GM20431 (cell line): ENCODE results near the gene EXOC3L4.
"Not testable (repeated sequence)": the region's sequence is repeated elsewhere in the genome, so short reads cannot be mapped to it uniquely, and the experiment has no call there.

Source experiments
- in situ Hi-C: fragments of 300-500 bp; cut with MseI, MboI; formaldehyde crosslinking; loops from one replicate; pipeline ENCODE4 v1.15.0; 2020; ENCODE audit warnings: low sequenced_read_pairs; ENCODE audit not compliant: unreplicated experiment

Gene EXOC3L4

DNA sequence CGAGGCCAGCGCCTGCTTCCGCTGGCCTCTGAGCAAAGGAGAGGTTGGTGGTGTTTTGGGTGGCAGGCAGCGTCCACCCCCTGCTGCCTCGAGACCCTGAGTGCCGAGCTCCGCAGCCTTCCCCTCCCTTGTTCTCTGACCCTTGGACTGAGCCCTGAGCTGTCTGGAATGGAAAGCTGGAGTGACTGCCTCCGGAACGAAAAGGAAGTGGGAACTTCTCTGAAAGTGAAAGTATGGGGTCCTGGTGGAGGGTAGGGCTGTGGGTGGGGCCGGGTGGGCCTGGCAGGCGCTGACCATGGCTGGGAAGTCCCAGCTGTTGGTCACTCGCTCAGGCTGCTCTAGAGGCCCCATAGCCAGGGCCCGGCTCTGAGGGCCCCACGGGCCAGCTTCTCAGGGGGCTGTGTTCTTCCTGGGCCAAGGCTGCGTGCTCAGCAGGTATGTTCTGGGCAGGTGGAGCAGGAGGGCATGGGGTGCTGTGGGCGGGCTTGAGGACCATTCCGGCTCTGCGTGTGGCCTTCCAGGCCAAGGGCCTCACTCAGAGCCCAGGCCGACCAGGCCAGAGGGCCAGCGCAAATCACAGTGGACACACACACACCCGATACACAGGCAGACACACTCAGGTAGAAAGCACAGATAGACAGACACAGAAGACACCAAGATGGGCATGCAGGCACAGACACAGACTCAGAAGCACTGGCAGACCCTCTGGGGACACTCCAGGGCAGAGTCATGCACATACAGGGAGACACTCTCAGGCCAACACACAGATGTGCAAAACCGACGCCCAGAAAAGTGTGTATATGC, at the start of gene EXOC3L4:
TSS of gene EXOC3L4 (plus strand) at position 320 of the 804 bp plus-strand sequence. CDS start 5,495 bp downstream, outside the sequence.
- in situ Hi-C loops, result loop anchor here (25.0 kb wide), 1 partner anchor 193 kb away; no protein-coding TSS in a partner anchor

DNA sequence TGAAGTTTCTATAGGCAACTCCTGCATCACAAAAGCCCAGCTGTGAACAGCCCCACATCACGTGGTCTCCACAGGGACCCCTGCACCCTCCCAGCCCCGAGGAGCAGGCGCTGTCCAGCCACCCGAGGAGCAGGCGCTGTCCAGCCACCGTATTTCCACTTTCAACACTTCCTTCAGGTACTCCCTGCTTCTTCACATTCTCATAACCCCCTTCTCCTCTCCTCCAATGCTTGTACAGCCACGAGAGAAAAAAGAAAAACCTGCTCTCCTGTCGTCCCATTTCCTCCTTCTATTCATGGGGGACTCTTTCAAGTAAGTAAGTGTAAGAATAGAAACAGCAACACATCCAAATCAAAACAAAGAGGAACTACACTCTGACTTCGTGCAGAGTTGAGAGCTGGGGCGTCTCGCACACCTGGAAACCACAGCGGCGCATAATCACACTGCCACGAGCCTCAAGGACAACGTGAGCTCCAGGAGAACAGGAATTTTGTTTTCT, 49.1 kb upstream of the EXOC3L4 start:
- in situ Hi-C loops, result no loop called here

- in situ Hi-C loops, result not testable (repeated sequence)
Observed at GRCh38 chr14:103047453-103047852, 47.1 kb upstream of the EXOC3L4 start.

GRCh38 chr14:103050935-103051334, 43.6 kb upstream of the EXOC3L4 start:
- in situ Hi-C loops, result no loop called here

DNA sequence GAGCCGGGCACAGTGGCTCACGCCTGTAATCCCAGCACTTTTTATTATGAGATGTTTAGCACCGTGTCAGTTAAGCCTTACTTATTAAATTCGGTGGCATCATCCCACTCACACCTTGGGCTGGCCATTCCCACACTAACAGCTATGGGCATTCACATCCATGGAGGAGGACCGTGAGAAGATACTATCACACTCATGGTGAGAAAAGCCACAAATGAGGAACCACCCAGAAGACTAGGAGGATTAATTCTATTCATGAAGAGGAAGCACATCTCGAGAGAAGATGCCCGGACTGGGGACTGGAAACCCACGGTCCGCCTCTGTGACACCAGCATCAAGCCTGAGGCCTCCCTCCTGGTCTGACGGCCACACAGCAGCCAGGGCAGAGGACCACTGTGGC, 42.1 kb upstream of the EXOC3L4 start:
- in situ Hi-C loops, result no loop called here

DNA sequence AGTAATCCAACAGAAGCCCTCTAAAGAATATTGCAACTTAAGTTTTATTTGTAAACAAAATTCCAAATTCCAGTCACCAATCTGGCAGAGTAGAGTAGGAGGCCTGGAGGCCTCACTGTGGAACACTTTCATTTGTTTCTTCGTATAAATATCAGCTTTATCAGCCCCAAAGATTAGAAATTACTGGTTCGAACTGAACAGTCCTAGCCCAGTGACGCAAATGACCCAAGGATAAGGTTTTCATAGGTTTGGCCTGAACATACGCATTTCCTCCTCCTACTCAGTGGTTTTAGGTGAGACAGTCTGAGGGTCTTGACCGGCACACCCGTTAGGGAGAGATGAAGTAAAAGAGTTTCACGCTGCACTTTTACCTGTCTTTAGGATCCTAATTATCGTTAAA, 38.8 kb upstream of the EXOC3L4 start:
- in situ Hi-C loops, result no loop called here

DNA sequence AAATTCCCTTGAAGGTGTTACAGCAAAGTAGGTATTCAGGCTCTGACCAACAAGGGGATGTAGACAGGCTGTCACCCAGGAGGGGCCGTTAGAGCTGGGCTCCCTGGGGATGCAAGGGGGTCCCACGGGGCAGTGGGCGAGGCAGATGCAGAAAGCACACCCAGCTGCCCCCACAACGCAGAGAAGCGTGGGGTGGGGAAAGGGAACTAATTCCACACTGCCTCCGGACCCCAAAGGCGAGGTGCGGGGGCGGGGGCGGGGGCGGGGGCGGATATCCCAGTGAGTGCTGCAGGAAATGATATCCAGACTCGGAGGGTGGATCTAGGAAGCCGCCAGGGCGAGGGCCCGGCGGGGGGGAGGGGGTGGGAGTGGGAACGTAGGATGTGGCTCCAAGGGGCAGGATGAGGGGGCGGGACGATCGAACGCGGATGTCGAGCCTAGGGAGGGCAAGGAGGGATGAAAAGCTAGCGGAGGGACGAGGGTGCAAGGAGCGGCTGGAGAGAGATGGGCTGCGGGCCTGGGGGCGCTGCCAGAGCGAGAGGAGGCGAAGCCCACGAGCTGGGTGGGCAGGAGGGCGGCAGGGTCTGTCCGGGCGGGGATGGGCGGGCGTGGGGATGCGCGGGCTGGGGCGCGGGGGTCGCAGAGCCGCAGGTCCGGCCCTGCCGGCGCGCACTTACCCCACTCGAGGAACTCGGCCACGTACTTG, 38.0 kb upstream of the EXOC3L4 start:
- in situ Hi-C loops, result no loop called here

- in situ Hi-C loops, result no loop called here
Observed at GRCh38 chr14:103057028-103057371, 37.5 kb upstream of the EXOC3L4 start.

DNA sequence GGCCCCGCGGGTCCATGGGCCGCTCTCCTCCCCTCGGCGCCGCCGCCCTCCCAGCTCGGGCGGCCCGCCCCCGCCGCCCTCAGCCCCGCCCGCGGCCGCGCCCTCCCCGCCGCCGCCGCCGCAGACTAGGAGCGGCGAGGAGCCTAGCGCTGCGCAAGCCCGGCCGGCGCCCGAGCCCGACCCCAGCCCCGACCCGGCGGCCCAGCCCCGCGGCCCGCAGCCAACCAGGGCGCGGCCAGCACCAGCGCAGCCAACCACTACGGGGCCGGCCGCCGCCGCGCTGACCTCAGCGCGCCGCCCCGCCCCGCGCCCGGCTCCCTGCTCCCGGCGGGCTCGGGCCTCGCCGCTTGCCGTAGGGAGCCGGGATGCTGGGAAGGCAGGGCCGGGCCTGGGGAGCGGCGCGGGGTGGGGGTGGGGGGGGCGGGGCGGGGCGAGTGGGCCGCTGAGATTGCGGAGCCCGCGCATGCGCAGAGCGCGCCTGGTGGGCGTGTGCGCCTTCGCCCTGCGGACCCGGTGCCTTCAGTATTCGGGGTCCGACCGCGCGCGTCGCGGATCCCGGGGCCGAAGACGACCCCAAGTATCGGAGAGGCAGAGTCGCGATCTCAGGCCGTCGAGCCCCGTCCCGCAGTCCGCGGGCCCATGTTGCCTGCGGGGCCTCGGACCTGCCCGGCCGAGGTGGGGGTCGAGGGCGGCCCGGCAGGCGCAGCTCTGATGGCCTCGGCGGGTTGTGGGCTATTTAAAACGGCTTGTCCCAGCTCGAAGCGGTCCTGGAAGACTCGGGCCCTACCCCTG, 37.0 kb upstream of the EXOC3L4 start, which contains the start of gene CDC42BPB:
TSS of gene CDC42BPB (minus strand) at position 178 of the 792 bp plus-strand sequence. CDS start 376 bp downstream, outside the sequence.
- in situ Hi-C loops, result no loop called here

DNA sequence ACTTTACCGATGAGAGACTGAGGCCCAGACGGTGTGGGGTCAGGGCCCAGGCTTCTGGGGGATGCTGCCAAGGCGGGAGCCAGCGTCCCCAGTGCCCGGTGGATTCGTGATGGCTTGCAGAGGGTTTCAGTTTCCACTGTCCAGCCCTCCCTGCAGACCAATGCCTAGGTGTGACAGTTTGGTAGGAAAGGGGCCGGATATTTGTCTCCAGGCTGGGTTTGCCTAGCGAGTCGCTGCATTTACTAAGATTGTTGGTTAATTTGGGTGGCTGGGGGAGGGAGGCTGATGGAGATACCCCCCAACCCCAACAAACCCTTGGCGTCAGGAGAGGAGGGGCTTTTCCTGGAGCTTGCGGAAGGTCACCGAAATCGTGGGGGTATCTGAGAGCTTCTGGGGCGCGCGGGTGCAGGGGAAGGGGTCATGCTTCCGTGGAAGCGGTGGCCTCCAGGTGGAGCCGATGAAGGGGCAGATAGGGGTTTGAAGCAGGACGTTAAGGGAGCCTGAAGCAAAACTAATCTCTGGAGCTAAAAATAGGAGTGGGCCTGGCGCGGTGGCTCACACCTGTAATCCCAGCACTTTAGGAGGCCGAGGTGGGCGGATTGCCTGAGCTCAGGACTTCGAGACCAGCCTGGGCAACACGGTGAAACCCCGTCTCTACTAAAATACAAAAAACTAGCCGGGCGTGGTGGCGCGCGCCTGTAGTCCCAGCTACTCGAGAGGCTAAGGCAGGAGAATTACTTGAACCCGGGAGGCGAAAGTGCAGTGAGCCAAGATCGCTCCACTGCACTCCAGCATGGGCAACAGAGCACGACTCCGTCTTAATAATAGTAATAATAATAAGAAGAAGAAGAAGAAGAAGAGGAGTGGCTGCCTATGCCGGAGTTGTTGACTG, 36.1 kb upstream of the EXOC3L4 start:
- in situ Hi-C loops, result no loop called here

DNA sequence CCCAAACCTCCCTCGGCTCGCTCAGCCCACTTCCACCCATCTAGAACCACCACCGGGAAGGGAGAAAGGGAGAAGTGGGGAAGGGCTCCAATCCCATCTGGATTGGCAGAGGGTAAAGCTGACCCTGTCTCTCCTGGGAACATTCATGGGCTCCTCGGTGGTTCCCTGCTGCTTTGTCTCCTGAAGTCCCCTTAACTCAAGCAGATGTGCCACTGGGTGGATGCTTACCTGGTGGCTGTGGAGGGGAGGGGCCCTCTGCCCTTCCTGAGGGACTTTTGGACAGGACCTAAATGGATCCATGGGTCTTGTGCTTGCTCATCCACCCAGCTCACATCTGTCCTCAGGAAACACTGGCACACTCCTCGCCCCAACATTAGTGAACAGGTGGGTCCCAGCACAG, 35.0 kb upstream of the EXOC3L4 start:
- in situ Hi-C loops, result no loop called here

DNA sequence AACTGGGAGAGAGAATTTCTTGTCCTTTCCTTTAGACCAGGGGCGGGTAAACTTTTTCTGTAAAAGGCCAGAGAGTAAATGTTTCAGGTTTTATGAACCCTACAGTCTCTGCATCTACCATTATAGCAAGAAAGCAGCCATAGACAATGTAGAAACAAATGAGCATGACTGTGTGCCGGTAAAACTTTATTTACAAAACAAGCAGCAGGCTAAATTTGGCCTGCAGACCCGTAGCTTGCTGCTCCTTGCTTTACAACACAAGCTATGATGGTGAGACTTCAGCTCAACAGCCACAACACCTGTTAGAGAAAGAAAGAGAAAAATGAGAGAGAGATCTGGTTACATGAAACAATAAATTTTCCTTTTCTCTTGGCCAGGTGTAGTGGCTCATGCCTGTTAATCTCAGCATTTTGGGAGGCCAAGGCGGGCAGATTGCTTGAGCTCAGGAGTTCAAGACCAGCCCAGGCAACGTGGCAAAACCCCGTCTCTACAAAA, 33.0 kb upstream of the EXOC3L4 start:
- in situ Hi-C loops, result no loop called here

DNA sequence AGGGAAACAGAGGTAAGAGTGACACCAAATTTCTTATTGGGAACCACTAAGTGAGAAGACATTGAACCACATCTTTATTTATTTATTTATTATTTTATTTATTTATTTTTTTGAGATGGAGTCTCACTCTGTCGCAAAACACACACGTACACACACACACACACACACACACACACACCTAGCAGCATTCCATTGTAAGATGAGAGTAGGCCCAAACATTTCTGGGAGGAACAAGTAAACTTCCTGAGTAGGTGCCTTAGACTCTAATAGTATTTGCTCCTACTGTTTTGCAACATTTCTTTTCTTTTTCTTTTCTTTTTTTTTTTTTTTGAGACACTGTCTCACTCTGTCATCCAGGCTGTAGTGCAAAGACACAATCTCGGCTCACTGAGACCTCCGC, 30.1 kb upstream of the EXOC3L4 start:
- in situ Hi-C loops, result no loop called here

DNA sequence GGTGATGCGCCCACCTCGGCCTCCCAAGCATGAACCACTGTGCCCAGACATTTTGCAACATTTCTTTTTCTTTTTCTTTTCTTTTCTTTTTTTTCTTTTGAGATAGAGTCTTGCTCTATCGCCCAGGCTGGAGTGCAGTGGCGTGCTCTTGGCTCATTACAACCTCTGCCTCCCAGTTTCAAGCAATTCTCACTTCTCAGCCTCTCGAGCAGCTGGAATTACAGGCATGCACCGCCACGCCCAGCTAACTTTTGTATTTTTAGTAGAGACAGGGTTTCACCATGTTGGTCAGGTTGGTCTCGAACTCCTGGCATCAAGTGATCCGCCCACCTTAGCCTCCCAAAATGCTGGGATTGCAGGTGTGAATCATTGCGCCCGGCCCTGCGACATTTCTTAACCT, 29.5 kb upstream of the EXOC3L4 start:
- in situ Hi-C loops, result no loop called here

GRCh38 chr14:103065861-103066260, 28.7 kb upstream of the EXOC3L4 start:
- in situ Hi-C loops, result no loop called here

- in situ Hi-C loops, result no loop called here
Observed at GRCh38 chr14:103066399-103066798, 28.1 kb upstream of the EXOC3L4 start.

DNA sequence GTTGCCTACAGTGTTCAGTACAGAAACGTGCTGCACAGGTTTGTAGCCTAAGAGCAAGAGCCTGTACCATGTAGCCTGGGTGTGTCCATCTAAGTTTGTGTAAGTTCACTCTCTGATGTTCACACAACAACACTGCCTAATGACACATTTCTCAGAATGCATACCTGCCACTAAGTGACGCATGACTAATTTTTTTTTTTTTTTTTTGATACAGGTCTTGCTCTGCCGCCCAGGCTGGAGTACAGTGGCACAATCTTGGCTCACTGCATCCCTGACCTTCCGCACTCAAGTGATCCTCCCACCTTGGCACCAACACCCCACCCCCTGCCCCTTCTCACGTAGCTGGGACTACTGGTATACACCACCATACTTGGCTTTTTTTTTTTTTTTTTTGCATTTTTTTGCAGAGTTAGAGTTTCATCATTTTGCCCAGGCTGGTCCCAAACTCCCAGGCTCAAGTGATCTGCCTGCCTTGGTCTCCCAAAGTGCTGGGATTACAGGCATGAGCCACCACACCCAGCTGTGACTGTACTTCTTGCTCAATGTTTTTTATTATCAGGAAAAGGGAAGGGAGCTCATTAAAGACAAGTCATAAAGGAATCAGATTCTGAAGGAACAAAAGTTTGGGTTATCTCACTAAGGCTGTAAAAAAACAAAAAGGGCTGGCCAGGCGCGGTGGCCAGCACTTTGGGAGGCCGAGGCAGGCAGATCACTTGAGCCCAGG, 27.1 kb upstream of the EXOC3L4 start:
- in situ Hi-C loops, result no loop called here

- in situ Hi-C loops, result no loop called here
Observed at GRCh38 chr14:103068351-103069073, 26.0 kb upstream of the EXOC3L4 start.
